HepG2 (cell line): ENCODE results near the gene RP2. TPM values are rescaled to one million over a fixed set of nuclear protein-coding genes. Genes with fewer than 3 reads are reported as not detected.

Experiments
- E2F5 ChIP-seq: sonication (generic); formaldehyde crosslinking; conservative IDR thresholded peaks from 2 replicates; pipeline ENCODE4 v1.4.0; 2020; ENCODE audit warnings: missing genetic modification reagents
- FOXJ3 ChIP-seq: sonication (generic); formaldehyde crosslinking; IDR thresholded peaks from 2 replicates; pipeline ENCODE4 v1.4.0; 2020; ENCODE audit warnings: missing genetic modification reagents, mild to moderate bottlenecking, borderline replicate concordance
- GMEB1 ChIP-seq: sonication (generic); formaldehyde crosslinking; IDR thresholded peaks from 2 replicates; pipeline ENCODE4 v1.5.1; 2020; ENCODE audit warnings: missing genetic modification reagents, mild to moderate bottlenecking, borderline replicate concordance
- NR2F1 ChIP-seq, 2 experiments: fragments of 450-650 bp in 1 of 2; formaldehyde crosslinking in 1 of 2; IDR thresholded peaks; 2 replicates each; pipeline versions ENCODE4 v1.5.0 to v1.6.1; 2016 to 2020; ENCODE audit warnings: mild to moderate bottlenecking in 1 of 2, missing compliant biosample characterization in 1 of 2, missing genetic modification reagents in 1 of 2, moderate library complexity in 1 of 2
- PAXIP1 ChIP-seq: sonication (generic); formaldehyde crosslinking; conservative IDR thresholded peaks from 2 replicates; pipeline ENCODE4 v1.4.0; 2020; ENCODE audit warnings: mild to moderate bottlenecking, missing genetic modification reagents, moderate library complexity
- PRDM4 ChIP-seq: sonication (generic); formaldehyde crosslinking; IDR thresholded peaks from 2 replicates; pipeline ENCODE4 v1.9.0; 2021; ENCODE audit warnings: missing genetic modification reagents, borderline replicate concordance
- RFX1 ChIP-seq: fragments of 450-650 bp; IDR thresholded peaks from 2 replicates; pipeline ENCODE4 v1.6.1; 2017
- SOX6 ChIP-seq, 2 experiments: fragments of 450-650 bp in 1 of 2; sonication (generic) in 1 of 2; formaldehyde crosslinking in 1 of 2; IDR thresholded peaks; 2 replicates each; pipeline versions ENCODE4 v1.4.0 to v1.6.1; 2017 to 2020; ENCODE audit warnings: antibody characterized with exemption in 1 of 2, mild to moderate bottlenecking in 1 of 2, missing genetic modification reagents in 1 of 2
- TP53 ChIP-seq: sonication (generic); formaldehyde crosslinking; conservative IDR thresholded peaks from 2 replicates; pipeline ENCODE4 v1.4.0; 2020; ENCODE audit warnings: missing genetic modification reagents
- ZBTB3 ChIP-seq: sonication (generic); formaldehyde crosslinking; IDR thresholded peaks from 2 replicates; pipeline ENCODE4 v1.4.0; 2020; ENCODE audit warnings: low read depth, mild to moderate bottlenecking, moderate library complexity, missing genetic modification reagents, borderline replicate concordance
- ZNF142 ChIP-seq: sonication (generic); formaldehyde crosslinking; IDR thresholded peaks from 2 replicates; pipeline ENCODE4 v1.4.0; 2020; ENCODE audit warnings: missing genetic modification reagents
- ZNF143 ChIP-seq: sonication (generic); formaldehyde crosslinking; IDR thresholded peaks from 2 replicates; pipeline ENCODE4 v1.4.0; 2020; ENCODE audit warnings: missing genetic modification reagents
- ZNF251 ChIP-seq: sonication (generic); formaldehyde crosslinking; IDR thresholded peaks from 2 replicates; pipeline ENCODE4 v1.9.0; 2021; ENCODE audit warnings: mild to moderate bottlenecking, missing genetic modification reagents
- ZNF552 ChIP-seq: sonication (generic); formaldehyde crosslinking; IDR thresholded peaks from 2 replicates; pipeline ENCODE4 v1.9.0; 2022; ENCODE audit warnings: missing genetic modification reagents, mild to moderate bottlenecking, borderline replicate concordance
- ZNF652 ChIP-seq: IDR thresholded peaks from 2 replicates; pipeline ENCODE4 v1.6.1; 2016; ENCODE audit warnings: low read depth, borderline replicate concordance
- polyA plus RNA-seq, 8 experiments: library from polyadenylated mRNA; depleted of rRNA in 3 of 8; stranded (reverse) in 7 of 8; unstranded in 1 of 8; fragments of >200 nt; fragmentation: Illumina TruSeq in 4 of 8; extraction: Trizol in 4 of 8; gene quantifications; 2 replicates each; pipeline versions ENCODE4 v1.2.1 to v1.2.3, GENCODE V29; 2011 to 2016; ENCODE audit warnings: low read depth in 4 of 8, missing spikeins in 1 of 8, mixed read lengths in 1 of 8; ENCODE audit not compliant: insufficient read depth in 1 of 8
- total RNA-seq, 5 experiments: library from RNA; depleted of rRNA; stranded (reverse); fragments of >200 nt; fragmentation: Illumina TruSeq; extraction: Trizol; gene quantifications; 2 replicates each; pipeline ENCODE4 v1.2.3, GENCODE V29; 2016; ENCODE audit warnings: low read depth in 1 of 5

RP2 gene
- total and polyA plus RNA-seq, 2 of the 13 experiments (the other 11 are each of a cell fraction or from before 2014, with no cell fraction given) = 5.0 to 9.9 TPM

- TF ChIP-seq PRDM4 (CRISPR knock-in tag) = no peak
- no peak for TF ChIP-seq RFX1
- no peak for TF ChIP-seq E2F5 (CRISPR knock-in tag)
- TF ChIP-seq ZNF652 (CRISPR knock-in tag) = no peak
- TF ChIP-seq SOX6 (IDR thresholded peaks at IDR 0.05) = no peak
- TF ChIP-seq SOX6 (CRISPR knock-in tag; IDR thresholded peaks at IDR 0.05) = peak; percentile 32; the same call in 1 of the 2 replicates
- TF ChIP-seq ZNF251 = no peak
- TF ChIP-seq ZBTB3 (CRISPR knock-in tag) = no peak
- TF ChIP-seq ZNF142 (CRISPR knock-in tag) = no peak
- no peak for TF ChIP-seq ZNF143 (CRISPR knock-in tag)
- TF ChIP-seq TP53 (CRISPR knock-in tag) = no peak
- no peak for TF ChIP-seq FOXJ3
- TF ChIP-seq PAXIP1 (CRISPR knock-in tag) = peak; percentile 74
- no peak for TF ChIP-seq NR2F1 (CRISPR knock-in tag; IDR thresholded peaks at IDR 0.05)
- no peak for TF ChIP-seq ZNF552 (CRISPR knock-in tag)
- TF ChIP-seq GMEB1 (CRISPR knock-in tag) = no peak
Observed at GRCh38 chrX:46918434-46918833, 81.6 kb downstream of the RP2 start (continued).
